GM21786 (cell line): ENCODE data around the gene ASPG.

Experiments
- ATAC-seq: cut with Tn5 transposase; IDR thresholded peaks from one replicate; pipeline ENCODE4 v1.9.1; 2021; ENCODE audit not compliant: unreplicated experiment

ASPG gene

GRCh38 chr14:104104076-104104901, 18.8 kb downstream of the ASPG start:
- no peak for ATAC-seq

GRCh38 chr14:104105071-104105821, 19.7 kb downstream of the ASPG start:
- ATAC-seq = no peak

- no peak for ATAC-seq
Measured at GRCh38 chr14:104105822-104106470, 20.4 kb downstream of the ASPG start.

GRCh38 chr14:104106471-104106991, 21.0 kb downstream of the ASPG start:
- ATAC-seq = no peak

- ATAC-seq = no peak
Measured at GRCh38 chr14:104107101-104107581, 21.6 kb downstream of the ASPG start.

DNA sequence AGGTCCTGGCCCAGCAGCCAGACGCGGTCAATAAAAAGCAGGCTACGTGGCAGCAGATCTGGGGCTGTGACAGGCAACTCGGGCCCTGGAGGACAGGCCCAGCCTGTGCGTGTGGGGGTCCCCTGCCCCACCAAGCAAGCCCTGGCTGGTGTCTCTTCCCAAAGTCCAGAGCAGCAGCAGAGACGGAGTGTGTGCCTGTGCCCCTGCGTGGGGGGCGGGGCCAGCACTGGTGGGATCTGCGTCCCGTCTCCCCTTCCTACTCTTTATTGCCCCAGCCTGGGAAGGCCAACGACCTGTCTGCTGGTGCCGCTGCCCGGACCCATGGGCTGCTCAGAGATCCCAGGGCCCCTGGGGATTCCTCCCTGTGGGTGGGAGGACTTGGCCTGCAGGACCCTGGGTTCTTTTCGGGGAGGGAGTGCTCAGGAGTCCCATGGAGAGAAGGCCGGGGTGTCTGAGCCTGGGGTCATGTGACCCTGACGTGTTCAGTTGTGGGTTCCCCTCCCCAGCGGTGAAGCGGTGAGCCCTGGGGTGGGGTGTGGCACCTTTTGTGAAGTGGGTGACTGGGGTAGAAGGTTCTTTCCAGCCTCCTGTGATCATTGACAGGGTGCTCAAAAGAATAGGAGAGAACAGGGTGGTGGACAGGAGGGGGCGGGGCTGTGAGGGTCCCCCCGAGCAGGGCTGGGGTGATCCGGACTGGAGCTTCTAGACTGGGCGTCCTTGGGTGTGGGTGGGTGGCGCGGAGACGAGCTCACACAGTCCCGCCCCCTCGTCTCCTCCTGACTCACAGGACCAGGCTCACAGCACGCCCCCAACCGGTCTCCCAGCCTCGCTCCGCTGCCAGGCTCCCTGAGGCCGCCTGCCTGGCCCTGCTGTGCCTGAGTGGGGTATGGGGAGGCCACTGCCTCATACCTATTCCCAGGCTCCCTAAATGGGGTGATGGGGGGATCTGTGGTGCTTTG, 22.4 kb downstream of the ASPG start:
- no peak for ATAC-seq

DNA sequence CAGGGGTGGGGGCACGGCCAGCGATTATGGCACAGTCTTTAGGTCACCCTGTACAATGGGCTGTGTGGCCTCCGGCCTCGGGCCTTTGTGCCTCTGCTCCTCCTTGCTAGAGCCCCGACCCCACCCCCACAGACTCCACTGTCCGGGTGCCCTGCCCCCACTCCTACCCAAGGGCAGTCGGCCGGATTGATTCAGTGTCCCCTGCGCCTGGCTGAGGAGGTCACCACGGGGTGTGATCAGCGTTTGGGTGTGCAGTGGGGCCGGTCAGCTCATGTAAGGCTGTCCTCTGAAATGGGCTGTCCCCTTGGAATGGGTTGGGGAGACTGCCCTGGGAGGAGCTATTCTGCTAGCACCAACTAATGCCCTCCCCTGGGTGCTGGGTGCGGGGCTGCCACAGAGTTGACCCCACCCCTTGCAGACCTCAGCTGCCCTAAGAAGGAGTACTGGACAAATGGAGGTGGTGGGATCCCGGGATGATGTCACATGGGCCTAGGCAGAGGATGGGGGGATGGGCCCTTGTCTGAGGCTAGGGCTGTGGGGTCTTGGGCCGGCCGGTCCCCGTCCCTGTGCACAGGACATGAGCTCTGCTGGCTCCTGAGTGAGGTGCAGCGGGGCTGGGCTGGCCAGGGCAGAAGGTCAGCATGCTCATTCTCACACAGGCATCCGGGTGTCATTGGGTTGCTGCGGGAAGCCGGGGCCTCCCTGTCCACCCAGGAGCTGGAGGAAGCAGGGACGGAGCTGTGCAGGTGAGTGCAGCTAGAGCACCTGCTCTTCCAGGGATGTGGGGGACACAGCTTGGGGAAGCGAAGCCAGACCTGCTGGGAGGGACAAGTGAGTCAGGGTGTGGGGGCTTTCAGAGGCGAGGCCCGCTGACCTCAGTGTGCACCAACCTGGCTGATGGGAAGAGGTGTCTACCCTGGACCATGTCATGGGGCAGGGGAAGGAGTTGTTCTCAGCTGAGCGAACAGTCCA, 23.4 kb downstream of the ASPG start:
- no peak for ATAC-seq

DNA sequence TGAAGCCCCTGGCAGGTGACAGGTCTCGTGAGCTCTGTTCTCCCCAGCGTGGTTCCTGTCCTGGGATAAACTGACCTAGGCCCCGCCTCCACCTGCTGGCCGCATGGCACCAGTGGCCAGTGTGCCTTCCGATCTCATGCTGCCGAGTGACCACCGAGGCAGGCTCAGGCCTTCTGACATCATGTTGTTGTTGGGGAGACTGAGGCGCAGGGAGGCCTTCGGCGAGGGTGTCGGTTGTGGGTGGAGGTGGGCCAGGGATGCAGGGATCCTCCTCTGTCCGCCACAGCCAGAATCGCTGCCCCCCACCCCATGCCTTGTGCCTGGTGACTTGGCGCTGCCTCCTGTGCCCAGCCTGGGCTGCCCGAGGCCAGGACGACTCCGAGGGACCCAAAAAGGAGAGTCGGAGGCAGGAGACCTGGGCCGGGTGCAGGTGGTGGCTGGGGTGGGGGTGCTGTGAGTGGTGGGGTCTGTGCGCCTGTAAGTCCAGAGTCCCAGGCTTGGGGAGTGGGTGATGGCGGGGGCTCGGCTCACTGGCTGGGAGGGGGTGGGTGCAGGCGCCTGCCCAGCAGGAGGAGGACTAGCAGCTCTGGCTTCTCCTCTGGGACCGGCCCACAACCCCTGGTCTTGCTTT, 24.3 kb downstream of the ASPG start:
- no peak for ATAC-seq

DNA sequence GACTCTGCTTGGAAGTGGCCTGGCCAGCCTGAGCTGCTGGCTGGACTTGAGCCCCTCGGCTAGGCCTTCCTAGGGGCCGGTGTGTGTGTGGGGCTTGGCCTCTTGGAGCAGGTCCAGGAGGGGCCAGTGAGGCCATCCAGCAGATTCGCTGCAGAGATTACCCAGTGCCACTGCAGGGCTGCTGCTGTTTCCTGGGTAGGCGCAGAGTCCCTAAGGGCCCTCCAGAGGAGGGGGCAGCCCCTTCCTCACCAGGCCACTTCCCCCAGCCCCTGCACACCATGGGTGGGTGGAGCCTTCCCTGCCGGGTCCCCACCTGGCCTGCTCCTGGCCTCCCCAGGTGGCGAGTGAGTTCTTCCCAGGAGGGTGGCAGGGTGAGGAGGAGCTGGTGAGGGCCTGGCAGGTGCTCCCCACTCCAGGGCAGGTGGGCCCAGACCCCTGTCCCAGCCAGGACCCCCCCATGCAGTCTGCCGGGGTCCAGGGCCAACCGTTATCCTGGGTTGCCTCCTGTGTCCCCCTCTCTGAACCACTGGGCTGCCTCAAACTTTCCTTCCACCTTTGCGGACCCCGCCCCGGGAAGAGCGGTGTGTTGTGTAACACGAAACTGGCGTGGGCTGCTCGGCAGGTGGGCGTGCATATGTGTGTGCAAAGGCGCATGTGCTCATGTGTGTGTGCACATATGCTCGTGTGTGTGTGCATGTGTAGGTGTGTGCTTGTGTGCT, 25.1 kb downstream of the ASPG start:
- ATAC-seq = no peak

DNA sequence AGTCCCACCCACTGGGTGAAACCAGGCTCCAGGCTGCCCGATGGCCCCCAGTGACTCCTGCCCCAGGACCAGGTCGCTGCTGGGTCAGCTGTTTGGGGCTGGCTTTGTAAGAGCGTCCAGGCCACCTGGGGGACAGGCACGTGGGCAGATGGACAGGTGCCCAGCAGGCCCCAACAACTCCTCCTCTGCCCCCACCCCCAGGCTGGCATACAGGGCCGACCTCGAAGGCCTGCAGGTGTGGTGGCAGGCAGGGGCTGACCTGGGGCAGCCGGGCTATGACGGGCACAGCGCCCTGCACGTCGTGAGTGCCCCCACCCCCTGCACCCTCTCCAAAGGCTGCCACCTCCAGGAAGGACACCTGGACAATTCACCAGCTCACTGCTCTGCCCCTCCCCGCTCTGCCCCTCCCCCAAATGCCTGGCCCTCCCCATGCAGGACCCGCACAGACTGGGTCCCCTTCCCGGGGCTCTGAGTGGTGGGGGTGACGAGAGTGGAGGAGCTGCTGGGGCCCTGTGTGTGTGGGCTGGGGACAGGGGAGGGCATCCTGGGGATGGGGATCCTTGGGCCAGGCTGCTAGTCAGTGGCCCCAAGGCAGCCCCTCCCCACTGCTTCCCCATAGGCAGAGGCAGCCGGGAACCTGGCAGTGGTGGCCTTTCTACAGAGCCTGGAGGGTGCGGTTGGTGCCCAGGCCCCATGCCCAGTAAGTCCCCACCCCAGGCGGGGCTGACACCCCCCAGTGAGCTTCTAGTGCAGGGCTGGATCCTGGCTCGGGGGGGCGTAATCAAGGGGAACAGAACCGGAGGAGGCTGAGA, 26.0 kb downstream of the ASPG start:
- no peak for ATAC-seq

DNA sequence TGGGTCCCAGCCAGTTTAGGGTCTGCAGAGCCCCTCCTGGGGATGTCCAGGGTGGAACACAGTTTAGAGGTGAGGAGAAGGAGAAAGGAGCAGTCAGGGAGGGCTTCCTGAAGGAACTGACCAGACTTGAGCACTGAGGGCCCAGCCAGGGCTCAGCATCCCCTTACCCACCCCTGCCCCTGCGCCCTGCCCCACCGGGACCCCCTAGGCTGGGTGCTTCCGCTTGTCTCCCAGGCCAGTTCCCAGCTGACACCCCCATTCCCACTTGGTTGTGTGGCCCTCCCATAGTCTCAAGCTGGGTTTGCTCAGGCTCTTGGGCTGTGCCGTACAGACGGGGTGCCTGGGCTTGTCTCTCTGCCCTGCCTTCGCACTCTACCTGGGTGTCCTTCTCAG, 26.6 kb downstream of the ASPG start:
- ATAC-seq = no peak

DNA sequence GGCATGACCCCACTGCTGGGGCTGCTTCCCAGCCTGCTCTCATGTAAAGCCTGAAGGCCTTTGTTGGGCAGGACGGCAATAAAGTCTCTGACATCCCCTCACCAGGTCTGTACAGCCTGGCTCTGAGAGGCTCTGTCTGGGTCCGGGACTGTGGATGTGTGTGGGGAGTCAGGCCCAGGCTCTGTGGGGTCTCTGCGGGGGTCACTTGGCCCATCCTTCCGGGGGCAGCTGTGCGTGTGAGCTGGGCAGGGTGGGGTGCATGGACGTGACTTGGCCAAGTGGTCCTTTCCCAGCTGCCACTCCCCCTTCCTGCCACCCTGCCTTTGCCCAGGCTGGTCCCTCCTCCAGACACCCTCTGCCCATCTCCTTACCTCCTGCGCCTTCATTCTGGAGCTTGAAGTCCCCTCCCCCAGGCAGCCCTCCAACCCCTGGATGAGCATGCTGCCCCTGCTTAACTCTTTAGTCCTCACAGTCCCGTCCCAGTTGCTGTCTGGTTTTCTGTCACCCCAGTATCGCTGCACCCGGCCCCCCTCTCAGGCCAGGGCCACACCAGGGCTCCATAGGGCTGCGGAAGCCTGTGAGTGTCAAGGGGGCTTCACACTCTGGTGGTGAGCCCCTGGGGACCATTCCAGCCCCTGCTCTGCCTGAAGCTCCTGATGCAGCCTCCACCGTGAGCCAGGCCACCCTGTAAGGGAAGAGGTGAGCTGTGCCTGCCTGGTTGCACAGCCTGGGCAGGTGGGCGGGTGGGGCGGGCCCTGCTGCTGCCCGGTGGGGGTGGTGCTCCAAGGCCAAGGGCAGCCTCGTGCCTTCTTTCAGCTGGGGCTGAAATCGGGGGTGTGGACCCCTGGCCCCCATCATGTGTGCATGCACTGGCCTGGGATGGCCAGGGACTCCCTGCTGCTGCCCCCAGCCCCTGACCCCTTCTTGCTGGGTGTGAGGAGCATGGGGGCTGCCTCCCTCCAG, 27.4 kb downstream of the ASPG start:
- no peak for ATAC-seq

- ATAC-seq = no peak
Measured at GRCh38 chr14:104113631-104114420, 28.3 kb downstream of the ASPG start.

- no peak for ATAC-seq
Measured at GRCh38 chr14:104114421-104115130, 29.1 kb downstream of the ASPG start.

- ATAC-seq = no peak
Measured at GRCh38 chr14:104115131-104115600, 29.7 kb downstream of the ASPG start.
